Gastrocnemius medialis (tissue), 4 donors: ENCODE measurements around the gene C4orf50. TPM values are rescaled to one million over a fixed set of nuclear protein-coding genes. Genes with fewer than 3 reads are reported as not detected.

Experiments
- ATAC-seq, 2 donors: fragments of 150-250 bp; one replicate each; pipeline ENCODE4 v1.9.1; 2016
- DNase-seq, 2 donors: peaks; one replicate each; pipeline ENCODE4 v3.0.0-alpha.2; 2019
- H3K27ac ChIP-seq, 4 donors: fragments of 200-600 bp; sonication (generic); 1 replicate in 1 of 4; 2 replicates in 3 of 4; pipeline ENCODE4 v1.5.1; 2016 to 2018; ENCODE audit warnings: mild to moderate bottlenecking in 2 of 4, moderate library complexity in 1 of 4
- H3K27me3 ChIP-seq, 3 donors: fragments of 200-600 bp; sonication (generic) in 2 of 3; 1 replicate in 1 of 3; 2 replicates in 2 of 3; pipeline versions ENCODE4 v1.5.1 to v1.6.0; 2016 to 2019; ENCODE audit warnings: mild to moderate bottlenecking in 1 of 3, moderate library complexity in 1 of 3
- H3K36me3 ChIP-seq, 2 donors: fragments of 200-600 bp; sonication (generic) in 1 of 2; one replicate each; pipeline ENCODE4 v1.5.1; 2017 to 2018
- H3K4me1 ChIP-seq, 2 donors: fragments of 200-600 bp; sonication (generic) in 1 of 2; one replicate each; pipeline ENCODE4 v1.5.1; 2016 to 2017; ENCODE audit warnings: mild to moderate bottlenecking in 2 of 2
- H3K4me3 ChIP-seq, 4 donors: fragments of 200-600 bp; sonication (generic) in 3 of 4; 1 replicate in 1 of 4; 2 replicates in 3 of 4; pipeline ENCODE4 v1.5.1; 2016 to 2019; ENCODE audit warnings: mild to moderate bottlenecking in 2 of 4
- H3K9me3 ChIP-seq, 3 donors: fragments of 200-600 bp; sonication (generic) in 2 of 3; 1 replicate in 1 of 3; 2 replicates in 2 of 3; pipeline ENCODE4 v1.5.1; 2016 to 2019
- POLR2A ChIP-seq, 2 donors: fragments of 450-650 bp; IDR thresholded peaks; one replicate each; pipeline ENCODE4 v1.6.1; 2017; ENCODE audit warnings: antibody characterized with exemption in 2 of 2, mild to moderate bottlenecking in 2 of 2, moderate library complexity in 2 of 2
- in situ Hi-C, 4 donors: fragments of 200-750 bp; cut with MboI; loops; one replicate each; pipeline versions ENCODE4 v1.15.0 to v1.8.0; 2017; ENCODE audit warnings: low sequenced_read_pairs in 4 of 4
- intact Hi-C: fragments of 100-400 bp; cut with DNase I; formaldehyde crosslinking; loops from one replicate; pipeline ENCODE4 v1.15.1; 2023; ENCODE audit warnings: low total_unique reads
- total RNA-seq, 4 donors: library from RNA; depleted of rRNA; stranded (reverse); fragments of >200 nt; gene quantifications; one replicate each; pipeline versions ENCODE4 v1.1.0 to v1.2.3, GENCODE V29; 2016
- TF ChIP-seq, protein P1 (sequence below), 5 experiments: fragments of 450-650 bp in 3 of 5; fragments of 200-600 bp in 2 of 5; sonication (generic) in 2 of 5; IDR thresholded peaks in 4 of 5; conservative IDR thresholded peaks in 1 of 5; 1 replicate in 4 of 5; 2 replicates in 1 of 5; pipeline ENCODE4 v1.5.1; 2016 to 2019; ENCODE audit warnings: antibody characterized with exemption in 5 of 5, mild to moderate bottlenecking in 3 of 5, moderate library complexity in 3 of 5

The C4orf50 gene
- total RNA-seq, 4 donors from 2014 or later: 0.03 TPM; not detected in 3

DNA sequence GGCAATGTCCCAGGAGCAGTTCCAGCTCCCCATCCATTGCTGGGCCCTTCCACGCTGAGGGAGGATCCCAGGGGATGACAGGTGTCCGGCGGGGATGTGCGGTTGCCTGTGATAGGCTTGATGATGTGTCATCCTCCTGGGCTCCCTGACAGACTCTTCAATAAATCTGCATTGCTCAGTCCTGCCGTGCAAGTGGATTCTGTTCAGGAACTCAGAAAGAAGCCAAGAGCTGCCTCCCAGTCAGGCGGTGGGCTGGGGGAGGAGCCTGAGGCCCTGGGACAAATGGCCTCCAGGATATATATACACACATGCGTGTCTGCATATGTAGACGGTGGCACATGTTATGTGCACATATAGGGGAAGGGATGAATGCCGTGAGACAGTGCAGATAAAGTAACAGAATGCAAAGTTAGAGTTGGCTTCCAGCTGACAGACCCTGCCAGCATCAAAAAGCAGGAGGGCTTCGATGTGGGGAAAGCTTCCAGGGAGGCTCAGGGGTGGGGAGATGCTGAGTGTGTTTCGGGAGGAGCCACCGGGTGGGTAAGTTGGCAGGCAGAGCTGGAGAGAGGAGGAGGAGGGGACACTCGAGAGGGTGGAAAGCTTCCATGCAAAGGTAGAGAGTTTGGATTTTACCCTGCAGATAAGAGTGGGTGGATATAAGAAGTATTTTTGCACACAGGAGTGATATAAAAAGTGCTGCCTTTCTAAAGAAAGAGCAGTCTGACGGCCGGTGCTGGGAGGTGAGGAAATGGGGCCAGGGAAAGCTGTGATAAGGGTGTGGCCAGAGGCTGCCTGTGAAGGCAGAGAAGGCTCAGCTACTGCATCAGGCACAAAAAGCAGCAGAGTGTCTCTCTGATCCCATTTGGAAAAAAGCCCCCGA lies 96.9 kb downstream of the C4orf50 start:
- Histone ChIP-seq H3K27ac (no peak overlapping the region), H3K36me3 (no peaks in the 10 kb centered on the region), H3K4me3 (no peak overlapping the region), H3K4me1 (no peaks in the 10 kb centered on the region), H3K27me3 (no peaks in the 10 kb centered on the region), H3K9me3 (no peaks in the 10 kb centered on the region)
- intact Hi-C loops: no loop called here
- in situ Hi-C loops: no loop called here
- TF ChIP-seq POLR2A (IDR thresholded peaks at IDR 0.05): no peak
- TF ChIP-seq, protein P1, sequence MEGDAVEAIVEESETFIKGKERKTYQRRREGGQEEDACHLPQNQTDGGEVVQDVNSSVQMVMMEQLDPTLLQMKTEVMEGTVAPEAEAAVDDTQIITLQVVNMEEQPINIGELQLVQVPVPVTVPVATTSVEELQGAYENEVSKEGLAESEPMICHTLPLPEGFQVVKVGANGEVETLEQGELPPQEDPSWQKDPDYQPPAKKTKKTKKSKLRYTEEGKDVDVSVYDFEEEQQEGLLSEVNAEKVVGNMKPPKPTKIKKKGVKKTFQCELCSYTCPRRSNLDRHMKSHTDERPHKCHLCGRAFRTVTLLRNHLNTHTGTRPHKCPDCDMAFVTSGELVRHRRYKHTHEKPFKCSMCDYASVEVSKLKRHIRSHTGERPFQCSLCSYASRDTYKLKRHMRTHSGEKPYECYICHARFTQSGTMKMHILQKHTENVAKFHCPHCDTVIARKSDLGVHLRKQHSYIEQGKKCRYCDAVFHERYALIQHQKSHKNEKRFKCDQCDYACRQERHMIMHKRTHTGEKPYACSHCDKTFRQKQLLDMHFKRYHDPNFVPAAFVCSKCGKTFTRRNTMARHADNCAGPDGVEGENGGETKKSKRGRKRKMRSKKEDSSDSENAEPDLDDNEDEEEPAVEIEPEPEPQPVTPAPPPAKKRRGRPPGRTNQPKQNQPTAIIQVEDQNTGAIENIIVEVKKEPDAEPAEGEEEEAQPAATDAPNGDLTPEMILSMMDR (IDR thresholded peaks at IDR 0.05 in 4 of 5, conservative IDR thresholded peaks at IDR 0.05 in 1 of 5): no peak
- ATAC-seq (no peak), DNase-seq (no peak)

DNA sequence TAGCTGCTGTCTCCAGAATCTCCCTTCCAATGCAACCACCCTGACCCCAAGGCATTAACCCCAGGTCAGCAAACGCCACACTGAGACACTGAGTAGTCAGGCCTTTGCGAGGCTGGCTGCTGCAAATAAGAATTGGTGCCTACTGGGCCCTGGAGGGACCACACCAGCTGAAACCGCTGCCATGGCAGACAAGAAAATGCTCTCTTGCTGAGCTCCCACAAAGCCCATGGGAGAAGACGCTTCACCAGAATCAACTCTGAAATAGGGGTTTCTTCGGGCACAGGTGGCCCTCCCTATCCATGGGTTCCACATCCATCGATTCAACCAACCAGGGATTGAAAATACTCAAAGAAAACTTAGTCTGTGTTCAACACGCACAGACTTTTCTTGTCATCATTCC lies 98.7 kb downstream of the C4orf50 start:
- H3K9me3 ChIP-seq: no peaks in the 10 kb centered on the region
- no peak overlapping the region for H3K4me3 ChIP-seq
- intact Hi-C loops (no loop called here), in situ Hi-C loops (no loop called here)
- H3K27ac ChIP-seq: no peak overlapping the region
- TF ChIP-seq, protein P1 (IDR thresholded peaks at IDR 0.05 in 4 of 5, conservative IDR thresholded peaks at IDR 0.05 in 1 of 5): no peak
- no peak for TF ChIP-seq POLR2A (IDR thresholded peaks at IDR 0.05)
- DNase-seq (no peak), ATAC-seq (no peak)
- H3K36me3 ChIP-seq: no peaks in the 10 kb centered on the region
- no peaks in the 10 kb centered on the region for H3K27me3 ChIP-seq
- H3K4me1 ChIP-seq: no peaks in the 10 kb centered on the region

DNA sequence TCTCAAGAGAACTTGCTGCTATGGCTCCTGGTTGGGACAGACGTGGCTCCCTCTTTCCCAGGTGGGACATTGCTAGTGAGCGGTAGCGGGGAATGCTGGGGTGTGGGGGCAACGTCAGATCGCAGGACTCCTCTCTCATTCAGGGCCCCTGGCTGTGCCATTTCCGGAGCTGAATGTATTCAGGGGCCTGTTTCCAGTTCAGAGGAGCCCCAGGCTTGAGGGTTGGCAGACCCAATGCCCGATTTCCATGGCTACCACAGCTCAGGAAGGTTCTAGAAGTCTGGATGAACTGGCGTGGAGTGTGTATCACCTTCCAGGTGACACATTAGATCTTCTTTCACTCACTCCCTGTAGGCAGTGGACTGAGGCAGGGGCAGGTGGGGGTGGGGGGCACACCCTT lies 99.2 kb downstream of the C4orf50 start:
- no peaks in the 10 kb centered on the region for H3K36me3 ChIP-seq
- H3K9me3 ChIP-seq: no peaks in the 10 kb centered on the region
- no peak for DNase-seq
- ATAC-seq: no peak
- in situ Hi-C loops: no loop called here
- no peak for TF ChIP-seq POLR2A (IDR thresholded peaks at IDR 0.05)
- TF ChIP-seq, protein P1 (IDR thresholded peaks at IDR 0.05 in 4 of 5, conservative IDR thresholded peaks at IDR 0.05 in 1 of 5): no peak
- H3K27me3 ChIP-seq: no peaks in the 10 kb centered on the region
- H3K4me3 ChIP-seq: no peak overlapping the region
- H3K4me1 ChIP-seq: no peaks in the 10 kb centered on the region
- no peak overlapping the region for H3K27ac ChIP-seq
- intact Hi-C loops: no loop called here

DNA sequence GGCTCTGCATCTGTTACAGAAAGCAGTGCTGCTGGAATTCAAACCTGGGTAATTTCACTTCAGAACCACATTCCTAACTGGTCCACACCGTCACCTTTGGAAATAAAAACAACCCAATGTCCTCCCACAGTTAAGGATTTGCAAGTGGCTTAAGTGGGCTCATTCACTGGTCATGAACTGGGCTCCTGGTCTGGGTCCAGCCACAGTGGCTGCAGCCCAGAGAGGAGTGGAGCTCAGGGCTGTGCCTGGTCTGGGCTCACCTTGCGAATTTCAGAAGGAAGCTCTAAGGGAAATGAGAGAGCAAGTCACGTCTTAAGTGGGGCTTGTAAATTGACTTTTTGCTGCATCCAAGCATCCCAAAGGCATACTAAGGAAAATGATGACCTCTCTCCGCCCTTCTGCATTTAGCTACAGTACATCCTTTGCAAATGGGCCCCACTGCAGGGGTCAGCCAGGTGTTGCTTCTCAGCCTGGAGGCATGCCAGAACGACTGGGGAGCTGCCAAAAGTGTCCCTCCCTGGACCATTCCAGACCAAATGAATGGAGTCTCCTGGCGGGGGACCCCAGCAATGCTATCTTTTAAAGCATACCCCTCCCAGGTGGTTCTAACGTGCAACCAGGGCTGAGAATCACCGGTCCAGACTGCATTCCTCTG lies 99.8 kb downstream of the C4orf50 start:
- in situ Hi-C loops: no loop called here
- no peak overlapping the region for H3K4me3 ChIP-seq
- H3K27ac ChIP-seq: no peak overlapping the region
- no peaks in the 10 kb centered on the region for H3K36me3 ChIP-seq
- no peak for ATAC-seq
- no peaks in the 10 kb centered on the region for H3K27me3 ChIP-seq
- H3K9me3 ChIP-seq: no peaks in the 10 kb centered on the region
- DNase-seq: no peak
- intact Hi-C loops: no loop called here
- H3K4me1 ChIP-seq: no peaks in the 10 kb centered on the region
- TF ChIP-seq POLR2A (IDR thresholded peaks at IDR 0.05): no peak
- TF ChIP-seq, protein P1 (IDR thresholded peaks at IDR 0.05 in 4 of 5, conservative IDR thresholded peaks at IDR 0.05 in 1 of 5): no peak
